PC-3 (cell line): ENCODE results near the gene MYLK. TPM values are rescaled to one million over a fixed set of nuclear protein-coding genes. Genes with fewer than 3 reads are reported as not detected.
A peak's percentile ranks its signal among the peaks of the same experiment; 100 is the strongest.

Experiments used
- ATAC-seq: fragments of 200-7000 bp; cut with Tn5 transposase; 2 replicates; pipeline ENCODE4 v1.9.1; 2020; ENCODE audit warnings: mild to moderate bottlenecking, moderate library complexity
- BruUV-seq: library from RNA; stranded (reverse); fragments of 400-500 nt; replicated peaks from 2 replicates; lab custom pipeline; 2021; lab: Mats Ljungman, UMichigan
- CTCF ChIA-PET: fragments of 300-600 bp; sonication (Branson Sonifier 250); formaldehyde crosslinking; loops from one replicate; lab custom pipeline; 2022; ENCODE audit warnings: antibody characterized with exemption; lab: Charles Lee
- POLR2A ChIA-PET: fragments of 300-600 bp; sonication (Branson Sonifier 250); formaldehyde crosslinking; loops from one replicate; lab custom pipeline; 2022; ENCODE audit warnings: antibody characterized with exemption; ENCODE audit not compliant: unreplicated experiment; lab: Charles Lee
- DNase-seq: peaks from one replicate; pipeline ENCODE4 v3.0.0-alpha.2; 2015
- H2AFZ ChIP-seq: fragments of 300-600 bp; sonication (generic); 2 replicates; pipeline ENCODE4 v1.6.0; 2016; ENCODE audit warnings: antibody characterized with exemption, low read length
- H3F3A ChIP-seq: fragments of 300-600 bp; sonication (generic); one replicate; pipeline ENCODE4 v1.6.0; 2017; ENCODE audit warnings: antibody characterized with exemption, low read length, control low read depth, mild to moderate bottlenecking; ENCODE audit not compliant: unreplicated experiment
- H3K27ac ChIP-seq: fragments of 300-600 bp; sonication (generic); 2 replicates; pipeline ENCODE4 v1.5.1; 2016; ENCODE audit warnings: mild to moderate bottlenecking, low read length
- H3K27me3 ChIP-seq: fragments of 300-600 bp; sonication (generic); 2 replicates; pipeline ENCODE4 v1.6.1; 2016; ENCODE audit warnings: low read length, mixed read lengths
- H3K36me3 ChIP-seq: fragments of 300-600 bp; sonication (generic); 2 replicates; pipeline ENCODE4 v1.6.1; 2016; ENCODE audit warnings: low read depth, mixed run types, low read length, mixed read lengths
- H3K4me1 ChIP-seq: fragments of 300-600 bp; sonication (generic); 2 replicates; pipeline ENCODE4 v1.5.1; 2016; ENCODE audit warnings: low read length; ENCODE audit not compliant: insufficient read depth
- H3K4me2 ChIP-seq: fragments of 300-600 bp; sonication (generic); 2 replicates; pipeline ENCODE4 v1.6.0; 2016; ENCODE audit warnings: low read length
- H3K4me3 ChIP-seq: fragments of 300-600 bp; sonication (generic); 2 replicates; pipeline ENCODE4 v1.5.1; 2016; ENCODE audit warnings: mild to moderate bottlenecking, low read length, mixed read lengths
- H3K79me2 ChIP-seq: fragments of 300-600 bp; sonication (generic); 2 replicates; pipeline ENCODE4 v1.6.1; 2017; ENCODE audit warnings: low read length, mixed read lengths
- H3K9ac ChIP-seq: fragments of 300-600 bp; sonication (generic); 2 replicates; pipeline ENCODE4 v1.6.0; 2016; ENCODE audit warnings: mild to moderate bottlenecking, low read length
- H3K9me2 ChIP-seq: fragments of 300-600 bp; sonication (generic); replicated peaks from 2 replicates; pipeline ENCODE4 v1.6.1; 2016; ENCODE audit warnings: mixed run types, low read length, mixed read lengths
- H3K9me3 ChIP-seq: fragments of 300-600 bp; sonication (generic); 2 replicates; pipeline ENCODE4 v1.6.1; 2016; ENCODE audit warnings: low read length, mixed read lengths
- H4K20me1 ChIP-seq: fragments of 300-600 bp; sonication (generic); 2 replicates; pipeline ENCODE4 v1.6.1; 2016; ENCODE audit warnings: low read length, mixed read lengths
- EZH2 ChIP-seq: fragments of 300-600 bp; sonication (generic); IDR thresholded peaks from one replicate; pipeline ENCODE4 v1.6.1; 2017; ENCODE audit warnings: antibody characterized with exemption, mild to moderate bottlenecking, low read length; ENCODE audit not compliant: unreplicated experiment
- EZH2phosphoT487 ChIP-seq: fragments of 300-600 bp; sonication (generic); IDR thresholded peaks from 2 replicates; pipeline ENCODE4 v1.6.1; 2018; ENCODE audit warnings: mild to moderate bottlenecking, antibody characterized with exemption, low read length, borderline replicate concordance
- intact Hi-C: fragments of 100-400 bp; cut with micrococcal nuclease; formaldehyde crosslinking; loops from 2 replicates; pipeline ENCODE4 v1.9.0; 2023
- total RNA-seq: library from RNA; depleted of rRNA; stranded (reverse); fragments of >200 nt; gene quantifications from 2 replicates; pipeline ENCODE4 v1.2.3, GENCODE V29; 2014
- TF ChIP-seq, protein P1 (sequence below): fragments of 300-600 bp; sonication (generic); conservative IDR thresholded peaks from 2 replicates; pipeline ENCODE4 v1.5.1; 2017; ENCODE audit warnings: antibody characterized with exemption, low read depth, mild to moderate bottlenecking, low read length

The MYLK gene
- total RNA-seq, 1 experiment from 2014 or later: 6.9 TPM

DNA sequence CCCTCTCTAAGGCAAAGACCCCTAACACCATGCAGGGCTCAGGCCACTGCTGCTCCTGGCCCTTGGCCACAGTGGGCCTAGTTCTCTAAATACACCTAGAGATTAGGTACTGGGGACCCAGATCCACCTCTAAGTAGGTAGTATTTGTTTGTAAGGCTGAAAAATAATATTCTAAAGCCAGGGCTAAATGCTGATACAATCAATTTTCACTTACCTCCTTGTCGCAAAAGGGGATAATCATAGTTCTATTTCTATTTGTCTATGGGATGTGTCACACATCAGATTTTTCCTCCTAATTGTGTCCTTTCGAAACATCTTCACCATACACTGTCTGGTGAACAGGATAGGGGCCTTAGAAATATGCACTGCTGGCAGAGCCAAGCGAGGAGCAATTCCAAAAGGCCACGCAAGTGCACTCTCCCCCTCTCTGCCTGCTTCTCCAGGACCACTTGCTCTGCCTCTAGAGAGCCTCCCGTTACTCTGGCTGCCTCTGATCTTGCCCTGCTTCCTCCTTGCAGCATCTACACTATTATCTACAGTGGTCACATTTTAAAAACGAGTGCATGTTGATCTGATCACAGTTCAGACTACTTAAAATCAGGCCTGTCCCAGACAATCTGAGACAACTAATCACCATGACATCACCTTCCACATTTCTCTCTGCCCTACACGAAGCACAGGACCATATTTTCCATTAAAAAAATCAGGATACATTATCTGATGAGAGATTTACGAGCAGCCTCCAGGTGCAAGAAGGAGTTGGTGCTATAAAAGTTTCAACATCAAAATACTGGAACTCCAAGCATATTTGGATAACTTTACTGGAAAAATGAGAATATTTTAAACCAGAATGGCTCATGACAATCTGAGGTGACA is 115.4 kb downstream of the MYLK start:
- no TSS peak for BruUV-seq
- Histone ChIP-seq H3K4me1 (0 out of 2 replicates have a peak, but pooled peaks cover 4% of the 10 kb centered on the region), H3K36me3 (no peaks in the 10 kb centered on the region), H3K4me3 (no peak overlapping the region), H3K9me2 (no peaks in the 10 kb centered on the region), H3K9me3 (no peaks in the 10 kb centered on the region), H3K4me2 (no peak overlapping the region), H3K79me2 (no peaks in the 10 kb centered on the region), H3K9ac (no peak overlapping the region), H4K20me1 (no peaks in the 10 kb centered on the region), H2AFZ (no peak overlapping the region), H3F3A (no peaks in the 10 kb centered on the region), H3K27ac (no peak overlapping the region), H3K27me3 (no peaks in the 10 kb centered on the region)
- CTCF ChIA-PET: no interaction called here
- POLR2A ChIA-PET: no interaction called here
- no peak for DNase-seq
- ATAC-seq: peak; percentile 24; the same call in 1 of the 2 replicates
- intact Hi-C loops: no loop called here
- no peak for TF ChIP-seq EZH2phosphoT487
- no peak for TF ChIP-seq EZH2
- TF ChIP-seq, protein P1, sequence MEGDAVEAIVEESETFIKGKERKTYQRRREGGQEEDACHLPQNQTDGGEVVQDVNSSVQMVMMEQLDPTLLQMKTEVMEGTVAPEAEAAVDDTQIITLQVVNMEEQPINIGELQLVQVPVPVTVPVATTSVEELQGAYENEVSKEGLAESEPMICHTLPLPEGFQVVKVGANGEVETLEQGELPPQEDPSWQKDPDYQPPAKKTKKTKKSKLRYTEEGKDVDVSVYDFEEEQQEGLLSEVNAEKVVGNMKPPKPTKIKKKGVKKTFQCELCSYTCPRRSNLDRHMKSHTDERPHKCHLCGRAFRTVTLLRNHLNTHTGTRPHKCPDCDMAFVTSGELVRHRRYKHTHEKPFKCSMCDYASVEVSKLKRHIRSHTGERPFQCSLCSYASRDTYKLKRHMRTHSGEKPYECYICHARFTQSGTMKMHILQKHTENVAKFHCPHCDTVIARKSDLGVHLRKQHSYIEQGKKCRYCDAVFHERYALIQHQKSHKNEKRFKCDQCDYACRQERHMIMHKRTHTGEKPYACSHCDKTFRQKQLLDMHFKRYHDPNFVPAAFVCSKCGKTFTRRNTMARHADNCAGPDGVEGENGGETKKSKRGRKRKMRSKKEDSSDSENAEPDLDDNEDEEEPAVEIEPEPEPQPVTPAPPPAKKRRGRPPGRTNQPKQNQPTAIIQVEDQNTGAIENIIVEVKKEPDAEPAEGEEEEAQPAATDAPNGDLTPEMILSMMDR: no peak

DNA sequence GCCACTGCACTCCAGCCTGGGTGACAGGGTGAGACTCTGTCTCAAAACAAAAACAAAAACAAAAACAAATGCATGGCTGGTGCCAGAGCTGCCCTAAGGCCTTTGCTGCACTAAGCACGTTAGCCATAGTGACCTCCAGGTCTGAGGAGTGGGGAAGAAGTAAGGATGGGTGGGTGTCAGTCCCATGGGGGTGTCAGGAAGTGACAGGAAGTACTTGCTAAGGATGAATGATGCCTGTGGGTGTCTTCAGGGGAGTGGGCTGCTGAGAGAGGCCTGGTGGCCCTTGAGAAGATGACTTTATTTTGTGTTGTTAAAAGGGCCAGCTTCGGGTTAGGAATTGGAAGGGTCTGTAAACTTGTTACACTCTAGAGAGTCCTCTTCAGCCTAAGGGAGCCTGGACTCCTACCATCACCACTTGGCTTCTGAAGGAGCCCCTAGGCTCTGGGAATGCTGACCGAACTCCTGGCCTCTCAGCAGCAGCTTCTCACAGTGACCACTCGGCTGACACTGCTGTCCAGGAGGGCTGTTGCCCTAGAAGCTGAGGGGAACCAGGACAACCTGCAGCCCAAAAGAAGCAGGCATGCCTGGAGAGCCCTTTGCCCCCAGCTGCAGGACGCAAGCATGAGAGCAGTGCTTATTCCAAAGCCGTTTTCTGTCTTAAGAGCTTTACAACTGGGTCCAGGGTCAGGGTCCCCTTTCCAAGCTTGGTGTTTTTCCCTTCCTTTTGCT is 116.4 kb downstream of the MYLK start:
- Histone ChIP-seq H3F3A (no peaks in the 10 kb centered on the region), H3K4me2 (no peak overlapping the region), H3K36me3 (no peaks in the 10 kb centered on the region), H3K27ac (no peak overlapping the region), H2AFZ (no peak overlapping the region), H3K4me3 (no peak overlapping the region), H3K9ac (no peak overlapping the region), H3K79me2 (no peaks in the 10 kb centered on the region), H3K9me3 (no peaks in the 10 kb centered on the region), H4K20me1 (no peaks in the 10 kb centered on the region), H3K9me2 (no peaks in the 10 kb centered on the region), H3K27me3 (no peaks in the 10 kb centered on the region), H3K4me1 (0 out of 2 replicates have a peak, but pooled peaks cover 4% of the 10 kb centered on the region)
- ChIA-PET CTCF (no interaction called here), POLR2A (no interaction called here)
- DNase-seq (no peak), ATAC-seq (no peak)
- no TSS peak for BruUV-seq
- intact Hi-C loops: no loop called here
- TF ChIP-seq EZH2: no peak
- no peak for TF ChIP-seq EZH2phosphoT487
- TF ChIP-seq, protein P1: no peak
